Osteoblast (primary cell): ENCODE results near the gene LGALS12. TPM values are rescaled to one million over a fixed set of nuclear protein-coding genes. Genes with fewer than 3 reads are reported as not detected.

Experiments
- DNase-seq: peaks from one replicate; pipeline ENCODE4 v3.0.0; 2011; ENCODE audit warnings: low spot score, mixed read lengths; ENCODE audit not compliant: insufficient read length; ENCODE audit errors: missing footprints
- H2AFZ ChIP-seq: 2 replicates; pipeline ENCODE4 v1.6.0; 2011; ENCODE audit warnings: mild to moderate bottlenecking, low read length
- H3K27ac ChIP-seq: 2 replicates; pipeline ENCODE4 v1.5.1; 2011; ENCODE audit warnings: mild to moderate bottlenecking, low read depth, low read length, moderate library complexity
- H3K27me3 ChIP-seq: 2 replicates; pipeline ENCODE4 v1.6.0; 2012; ENCODE audit warnings: mild to moderate bottlenecking, control low read depth, inconsistent platforms, low read length, moderate library complexity; ENCODE audit not compliant: insufficient read depth
- H3K36me3 ChIP-seq: 2 replicates; pipeline ENCODE4 v1.5.1; 2011; ENCODE audit warnings: mild to moderate bottlenecking, low read length, control low read depth, moderate library complexity; ENCODE audit not compliant: insufficient read depth
- H3K4me1 ChIP-seq: 2 replicates; pipeline ENCODE4 v1.5.1; 2011; ENCODE audit warnings: mild to moderate bottlenecking, low read length, control low read depth, moderate library complexity; ENCODE audit not compliant: insufficient read depth
- H3K4me2 ChIP-seq: 2 replicates; pipeline ENCODE4 v1.6.0; 2011; ENCODE audit warnings: mild to moderate bottlenecking, low read length; ENCODE audit not compliant: insufficient read depth
- H3K4me3 ChIP-seq: fragments of 200-600 bp; sonication (generic); 3 replicates; pipeline ENCODE4 v1.5.1; 2012; ENCODE audit warnings: mild to moderate bottlenecking, low read length, inconsistent platforms; ENCODE audit not compliant: insufficient read depth
- H3K79me2 ChIP-seq: 2 replicates; pipeline ENCODE4 v1.6.0; 2012; ENCODE audit warnings: mild to moderate bottlenecking, low read length, control low read depth, inconsistent platforms; ENCODE audit not compliant: insufficient read depth
- H3K9me3 ChIP-seq: 2 replicates; pipeline ENCODE4 v1.5.1; 2011; ENCODE audit warnings: low read depth, low read length, control low read depth
- H4K20me1 ChIP-seq: 2 replicates; pipeline ENCODE4 v1.6.0; 2012; ENCODE audit warnings: mild to moderate bottlenecking, low read length, control low read depth; ENCODE audit not compliant: insufficient read depth
- total RNA-seq: library from RNA; depleted of rRNA; stranded (reverse); fragments of >200 nt; gene quantifications from 2 replicates; pipeline ENCODE4 v1.2.3, GENCODE V29; 2012
- TF ChIP-seq, protein P1 (sequence below): IDR thresholded peaks from 2 replicates; pipeline ENCODE4 v1.5.1; 2011; ENCODE audit warnings: mild to moderate bottlenecking, low read depth, low read length, moderate library complexity; ENCODE audit errors: extremely low read depth

LGALS12 gene
- total RNA-seq, 1 donor = under 0.01 TPM

DNA sequence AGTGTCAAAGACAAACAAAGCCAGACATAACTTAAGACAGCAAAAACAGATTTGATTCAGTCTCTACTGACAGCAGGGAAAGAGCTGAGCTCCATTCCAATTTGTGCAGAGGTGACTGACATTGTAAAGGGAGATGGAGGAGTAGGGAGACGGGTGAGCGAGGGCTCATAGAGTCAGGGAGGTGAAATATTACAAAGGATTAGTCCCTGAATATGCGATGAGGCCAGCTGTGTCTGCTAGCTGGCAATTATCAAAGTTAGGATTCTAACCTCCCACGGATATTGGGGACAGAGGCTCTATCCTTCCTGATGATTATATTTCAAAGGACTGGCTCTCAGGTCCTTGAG is 49.0 kb downstream of the LGALS12 start:
- H3K4me2 ChIP-seq = no peak overlapping the region
- no peaks in the 10 kb centered on the region for H4K20me1 ChIP-seq
- peaks cover 4% of the 10 kb centered on the region for H3K4me1 ChIP-seq
- TF ChIP-seq, protein P1, sequence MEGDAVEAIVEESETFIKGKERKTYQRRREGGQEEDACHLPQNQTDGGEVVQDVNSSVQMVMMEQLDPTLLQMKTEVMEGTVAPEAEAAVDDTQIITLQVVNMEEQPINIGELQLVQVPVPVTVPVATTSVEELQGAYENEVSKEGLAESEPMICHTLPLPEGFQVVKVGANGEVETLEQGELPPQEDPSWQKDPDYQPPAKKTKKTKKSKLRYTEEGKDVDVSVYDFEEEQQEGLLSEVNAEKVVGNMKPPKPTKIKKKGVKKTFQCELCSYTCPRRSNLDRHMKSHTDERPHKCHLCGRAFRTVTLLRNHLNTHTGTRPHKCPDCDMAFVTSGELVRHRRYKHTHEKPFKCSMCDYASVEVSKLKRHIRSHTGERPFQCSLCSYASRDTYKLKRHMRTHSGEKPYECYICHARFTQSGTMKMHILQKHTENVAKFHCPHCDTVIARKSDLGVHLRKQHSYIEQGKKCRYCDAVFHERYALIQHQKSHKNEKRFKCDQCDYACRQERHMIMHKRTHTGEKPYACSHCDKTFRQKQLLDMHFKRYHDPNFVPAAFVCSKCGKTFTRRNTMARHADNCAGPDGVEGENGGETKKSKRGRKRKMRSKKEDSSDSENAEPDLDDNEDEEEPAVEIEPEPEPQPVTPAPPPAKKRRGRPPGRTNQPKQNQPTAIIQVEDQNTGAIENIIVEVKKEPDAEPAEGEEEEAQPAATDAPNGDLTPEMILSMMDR = no peak
- H3K9me3 ChIP-seq = no peaks in the 10 kb centered on the region
- H3K27me3 ChIP-seq = no peaks in the 10 kb centered on the region
- no peak overlapping the region for H3K27ac ChIP-seq
- DNase-seq = no peak
- no peaks in the 10 kb centered on the region for H3K79me2 ChIP-seq
- no peak overlapping the region for H2AFZ ChIP-seq
- no peaks in the 10 kb centered on the region for H3K36me3 ChIP-seq
- no peak overlapping the region for H3K4me3 ChIP-seq

DNA sequence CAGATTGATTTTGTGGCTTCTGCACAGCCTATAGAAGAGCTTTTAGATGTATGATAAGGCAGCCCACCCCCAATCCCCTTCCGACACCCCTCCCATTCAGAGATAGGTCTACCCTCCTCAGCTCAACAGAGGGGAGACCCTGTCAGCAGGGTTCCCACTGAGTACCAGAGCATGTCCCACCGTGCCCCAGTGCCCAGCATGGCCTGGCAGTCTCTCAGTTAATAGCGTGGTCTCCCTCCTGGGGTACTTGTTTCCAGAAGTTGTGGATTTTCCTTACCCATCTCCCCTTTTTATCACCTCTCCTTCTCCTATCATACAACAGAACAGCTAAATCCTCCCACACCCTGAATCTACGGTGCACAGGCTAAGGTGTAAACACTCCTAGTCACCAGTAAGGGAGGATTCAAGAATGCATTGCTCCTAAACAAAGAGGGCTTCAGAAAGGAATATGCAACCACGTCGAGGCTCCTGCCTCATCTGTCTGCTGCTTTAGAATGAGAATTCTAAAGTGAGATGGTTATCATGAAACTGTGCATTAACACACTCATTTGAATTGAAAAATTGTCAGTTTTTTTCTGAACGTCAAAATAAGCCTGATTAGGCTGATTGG is 50.6 kb downstream of the LGALS12 start:
- Histone ChIP-seq H3K4me2 (no peak overlapping the region), H3K36me3 (no peaks in the 10 kb centered on the region), H3K9me3 (no peaks in the 10 kb centered on the region), H3K79me2 (no peaks in the 10 kb centered on the region), H2AFZ (no peak overlapping the region), H3K27ac (no peak overlapping the region), H3K4me1 (peaks cover 12% of the 10 kb centered on the region), H4K20me1 (no peaks in the 10 kb centered on the region), H3K27me3 (no peaks in the 10 kb centered on the region), H3K4me3 (no peak overlapping the region)
- TF ChIP-seq, protein P1 = no peak
- no peak for DNase-seq

GRCh38 chr11:63557570-63557969 is 51.7 kb downstream of the LGALS12 start:
- Histone ChIP-seq H3K79me2 (no peaks in the 10 kb centered on the region), H3K4me2 (no peak overlapping the region), H3K4me1 (peaks cover 12% of the 10 kb centered on the region), H4K20me1 (no peaks in the 10 kb centered on the region), H3K27me3 (no peaks in the 10 kb centered on the region), H3K27ac (no peak overlapping the region), H2AFZ (no peak overlapping the region), H3K36me3 (no peaks in the 10 kb centered on the region), H3K9me3 (no peaks in the 10 kb centered on the region), H3K4me3 (no peak overlapping the region)
- no peak for DNase-seq
- TF ChIP-seq, protein P1 = no peak

DNA sequence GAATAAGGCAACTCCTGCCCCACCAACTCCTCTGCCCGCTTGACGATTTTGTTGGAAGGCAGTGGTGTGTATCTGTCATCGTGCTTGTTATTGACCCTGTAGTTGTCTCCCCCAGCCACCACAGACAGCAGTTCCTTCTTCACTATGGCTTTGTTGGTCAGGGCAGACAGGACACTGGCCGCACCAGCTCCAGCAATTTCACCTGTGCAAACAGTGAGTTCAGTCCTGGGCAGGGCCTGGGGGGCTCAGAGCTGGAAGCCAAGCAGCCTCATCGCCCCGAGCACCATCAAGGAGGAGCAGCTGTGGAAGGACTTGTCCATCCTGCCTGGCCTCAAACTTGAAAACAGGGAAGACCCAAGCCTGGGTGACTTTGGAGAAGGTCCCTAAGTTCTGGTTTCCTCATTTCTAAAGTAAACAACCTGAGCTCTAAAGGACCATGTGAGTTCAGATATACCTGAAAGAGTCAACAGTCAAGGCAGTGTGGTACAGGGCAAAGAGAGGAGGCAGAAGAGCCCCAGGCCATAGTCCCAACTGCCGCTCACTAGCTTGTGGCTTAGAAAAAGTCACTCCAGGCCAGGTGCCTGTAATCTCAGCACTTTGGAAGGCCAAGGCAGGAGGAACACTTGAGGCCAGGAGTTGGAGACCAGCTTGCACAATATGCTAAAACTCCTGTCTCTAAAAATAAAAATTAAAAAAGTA is 52.7 kb downstream of the LGALS12 start:
- Histone ChIP-seq H3K4me3 (no peak overlapping the region), H2AFZ (no peak overlapping the region), H3K4me1 (peaks cover 9% of the 10 kb centered on the region), H3K27me3 (no peaks in the 10 kb centered on the region), H3K4me2 (no peak overlapping the region), H3K79me2 (no peaks in the 10 kb centered on the region), H3K9me3 (no peaks in the 10 kb centered on the region), H4K20me1 (no peaks in the 10 kb centered on the region), H3K36me3 (no peaks in the 10 kb centered on the region), H3K27ac (no peak overlapping the region)
- TF ChIP-seq, protein P1 = no peak
- no peak for DNase-seq
